Gastroesophageal sphincter (tissue), 4 donors: ENCODE results near the gene IGFBP6. TPM values are rescaled to one million over a fixed set of nuclear protein-coding genes. Genes with fewer than 3 reads are reported as not detected.

ENCODE experiments used
- ATAC-seq: fragments of 150-250 bp; one replicate; pipeline ENCODE4 v1.9.1; 2016; ENCODE audit warnings: mild to moderate bottlenecking, moderate library complexity
- H3K27ac ChIP-seq, 4 donors: fragments of 200-600 bp; sonication (generic) in 3 of 4; 1 replicate in 3 of 4; 2 replicates in 1 of 4; pipeline ENCODE4 v1.5.1; 2016 to 2019
- H3K27me3 ChIP-seq: fragments of 200-600 bp; sonication (generic); one replicate; pipeline ENCODE4 v1.5.1; 2019
- H3K36me3 ChIP-seq, 2 donors: fragments of 200-600 bp; sonication (generic); one replicate each; pipeline ENCODE4 v1.5.1; 2019; ENCODE audit warnings: control low read depth in 1 of 2
- H3K4me1 ChIP-seq, 3 donors: fragments of 200-600 bp; sonication (generic); 1 replicate in 2 of 3; 2 replicates in 1 of 3; pipeline ENCODE4 v1.5.1; 2016 to 2019; ENCODE audit warnings: control low read depth in 2 of 3
- H3K4me3 ChIP-seq, 2 donors: fragments of 200-600 bp; sonication (generic); one replicate each; pipeline ENCODE4 v1.5.1; 2019; ENCODE audit warnings: mild to moderate bottlenecking in 1 of 2, moderate library complexity in 1 of 2
- H3K9me3 ChIP-seq, 3 donors: fragments of 200-600 bp; sonication (generic); one replicate each; pipeline ENCODE4 v1.5.1; 2017 to 2019; ENCODE audit warnings: control low read depth in 2 of 3
- EP300 ChIP-seq: sonication (generic); formaldehyde crosslinking; IDR thresholded peaks from one replicate; pipeline ENCODE4 v1.6.1; 2017; ENCODE audit warnings: antibody characterized with exemption, mild to moderate bottlenecking
- POLR2A ChIP-seq, 2 donors: fragments of 450-650 bp; IDR thresholded peaks; one replicate each; pipeline ENCODE4 v1.6.1; 2017; ENCODE audit warnings: antibody characterized with exemption in 2 of 2, mild to moderate bottlenecking in 2 of 2, moderate library complexity in 1 of 2
- POLR2AphosphoS5 ChIP-seq: sonication (generic); formaldehyde crosslinking; IDR thresholded peaks from one replicate; pipeline ENCODE4 v1.6.1; 2017; ENCODE audit warnings: antibody characterized with exemption
- WGBS, 2 donors: methylation state at CpG; one replicate each; pipeline ENCODE4 v1.1.5; 2018; ENCODE audit warnings: low coverage in 1 of 2; 5-methylcytosine and 5-hydroxymethylcytosine counted together
- total RNA-seq, 4 donors: library from RNA; depleted of rRNA; stranded (reverse); fragments of >200 nt; gene quantifications; one replicate each; pipeline ENCODE4 v1.1.0, GENCODE V29; 2016
- TF ChIP-seq, protein P1 (sequence below), 4 experiments: fragments of 200-600 bp in 2 of 4; fragments of 450-650 bp in 2 of 4; sonication (generic) in 1 of 4; IDR thresholded peaks; one replicate each; pipeline ENCODE4 v1.5.1; 2017 to 2019; ENCODE audit warnings: antibody characterized with exemption in 4 of 4, mild to moderate bottlenecking in 2 of 4, moderate library complexity in 2 of 4

The IGFBP6 gene
- total RNA-seq, 4 donors from 2014 or later: 632 to 1,838 (median 914) TPM

DNA sequence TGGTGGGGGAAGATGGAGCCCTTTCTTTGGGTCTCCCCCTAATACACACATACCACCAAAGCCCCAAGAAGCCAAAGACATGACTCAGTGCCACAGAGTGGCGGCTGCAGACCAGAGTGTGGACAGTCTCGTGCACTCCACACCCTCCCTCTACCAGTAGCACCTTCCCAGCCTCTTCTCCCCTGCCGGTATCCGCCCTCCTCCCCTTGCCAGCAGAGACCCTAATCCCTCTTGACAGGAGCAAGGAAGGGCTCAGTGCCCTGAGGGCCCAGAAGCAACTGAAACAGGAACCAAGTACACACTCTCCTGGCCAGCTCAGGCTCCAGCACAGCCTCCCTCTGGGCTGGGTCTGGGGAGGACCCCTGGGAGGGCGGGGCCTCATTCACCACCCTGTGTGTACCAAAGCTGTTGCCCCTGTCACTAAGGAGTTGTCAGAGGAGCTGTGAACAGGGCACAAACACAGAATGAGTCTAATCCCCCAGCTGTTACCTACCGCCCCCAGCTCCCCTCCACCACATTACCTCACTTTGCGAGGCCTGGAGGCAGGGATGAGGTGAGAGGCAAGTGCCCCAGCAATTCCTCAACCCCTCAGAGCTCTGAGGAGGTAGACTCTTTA is 26.5 kb upstream of the IGFBP6 start:
- Histone ChIP-seq H3K27ac (peak overlapping the region; percentile 79 to 95 (median 86)), H3K27me3 (no peaks in the 10 kb centered on the region), H3K4me3 (no peak overlapping the region), H3K4me1 (peaks cover 20 to 100% (median 75%) of the 10 kb centered on the region in 3 donors), H3K9me3 (no peaks in the 10 kb centered on the region), H3K36me3 (peaks cover 0 to 71% of the 10 kb centered on the region in 2 donors)
- TF ChIP-seq, protein P1, sequence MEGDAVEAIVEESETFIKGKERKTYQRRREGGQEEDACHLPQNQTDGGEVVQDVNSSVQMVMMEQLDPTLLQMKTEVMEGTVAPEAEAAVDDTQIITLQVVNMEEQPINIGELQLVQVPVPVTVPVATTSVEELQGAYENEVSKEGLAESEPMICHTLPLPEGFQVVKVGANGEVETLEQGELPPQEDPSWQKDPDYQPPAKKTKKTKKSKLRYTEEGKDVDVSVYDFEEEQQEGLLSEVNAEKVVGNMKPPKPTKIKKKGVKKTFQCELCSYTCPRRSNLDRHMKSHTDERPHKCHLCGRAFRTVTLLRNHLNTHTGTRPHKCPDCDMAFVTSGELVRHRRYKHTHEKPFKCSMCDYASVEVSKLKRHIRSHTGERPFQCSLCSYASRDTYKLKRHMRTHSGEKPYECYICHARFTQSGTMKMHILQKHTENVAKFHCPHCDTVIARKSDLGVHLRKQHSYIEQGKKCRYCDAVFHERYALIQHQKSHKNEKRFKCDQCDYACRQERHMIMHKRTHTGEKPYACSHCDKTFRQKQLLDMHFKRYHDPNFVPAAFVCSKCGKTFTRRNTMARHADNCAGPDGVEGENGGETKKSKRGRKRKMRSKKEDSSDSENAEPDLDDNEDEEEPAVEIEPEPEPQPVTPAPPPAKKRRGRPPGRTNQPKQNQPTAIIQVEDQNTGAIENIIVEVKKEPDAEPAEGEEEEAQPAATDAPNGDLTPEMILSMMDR (IDR thresholded peaks at IDR 0.05): no peak
- TF ChIP-seq POLR2AphosphoS5: no peak
- TF ChIP-seq POLR2A (IDR thresholded peaks at IDR 0.05): no peak
- TF ChIP-seq EP300: no peak
- no peak for ATAC-seq
- WGBS, 2 donors: 44 to 73% methylated on average over 3 of the region's 7 CpGs

DNA sequence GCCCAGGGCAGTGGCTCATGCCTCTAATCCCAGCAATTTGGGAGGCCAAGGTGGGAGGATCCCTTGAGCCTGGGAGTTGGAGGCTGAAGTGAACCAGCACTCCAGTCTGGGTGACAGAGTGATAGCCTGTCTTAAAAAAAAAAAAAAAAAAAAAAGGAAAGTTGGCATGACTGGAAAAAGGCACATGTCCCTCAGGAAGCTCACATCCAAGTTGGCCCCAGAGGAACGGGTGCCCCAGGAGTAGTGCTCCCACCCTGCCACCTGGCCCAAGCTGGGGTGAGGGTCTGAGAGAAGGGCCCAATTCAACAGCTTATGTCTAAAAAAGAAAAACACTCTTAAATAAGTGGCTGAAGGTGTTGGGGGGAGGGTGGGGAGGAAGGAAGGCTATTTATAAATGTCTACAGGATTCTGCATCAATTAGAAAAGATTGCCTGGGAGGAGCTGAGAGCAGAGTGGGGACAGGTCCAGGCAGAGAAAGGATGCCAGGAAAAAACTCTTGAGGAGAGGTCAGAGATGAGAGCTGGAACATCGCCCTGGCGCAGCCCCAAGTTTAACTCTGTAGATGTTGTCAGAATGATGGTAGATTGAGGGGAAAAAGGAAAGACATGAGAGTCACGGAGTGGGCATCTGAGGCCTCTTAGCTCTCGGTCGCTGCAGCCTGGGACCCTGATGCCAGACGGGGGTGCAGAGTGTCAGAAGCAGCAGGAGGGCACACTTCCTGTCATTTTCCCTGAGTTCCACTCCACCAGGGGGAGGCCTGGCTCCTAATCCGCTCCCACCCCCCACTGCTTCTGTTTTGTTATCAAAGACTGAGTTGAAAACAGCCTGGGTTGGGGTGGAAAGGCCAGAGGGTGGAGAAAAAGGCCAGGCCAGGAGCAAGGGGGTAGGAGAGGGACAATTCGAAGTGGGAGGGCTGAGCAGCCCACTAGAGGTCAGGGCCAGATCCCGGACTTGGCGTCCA is 25.6 kb upstream of the IGFBP6 start:
- Histone ChIP-seq H3K4me3 (peak overlapping the region in 1 of 2 donors; percentile 18), H3K27me3 (no peaks in the 10 kb centered on the region), H3K9me3 (no peaks in the 10 kb centered on the region), H3K36me3 (peaks cover 0 to 72% of the 10 kb centered on the region in 2 donors), H3K4me1 (peaks cover 20 to 100% (median 66%) of the 10 kb centered on the region in 3 donors), H3K27ac (peak overlapping the region; percentile 79 to 95 (median 86))
- peak; percentile 49 for ATAC-seq
- 11 to 19% methylated on average over 6 to 9 of the region's 11 CpGs for WGBS, 2 donors
- peak; percentile 76 for TF ChIP-seq POLR2AphosphoS5
- TF ChIP-seq, protein P1 (IDR thresholded peaks at IDR 0.05): peak in 3 of 4 experiments; percentile 24 to 37 (median 26)
- TF ChIP-seq POLR2A (IDR thresholded peaks at IDR 0.05): no peak
- TF ChIP-seq EP300: no peak

DNA sequence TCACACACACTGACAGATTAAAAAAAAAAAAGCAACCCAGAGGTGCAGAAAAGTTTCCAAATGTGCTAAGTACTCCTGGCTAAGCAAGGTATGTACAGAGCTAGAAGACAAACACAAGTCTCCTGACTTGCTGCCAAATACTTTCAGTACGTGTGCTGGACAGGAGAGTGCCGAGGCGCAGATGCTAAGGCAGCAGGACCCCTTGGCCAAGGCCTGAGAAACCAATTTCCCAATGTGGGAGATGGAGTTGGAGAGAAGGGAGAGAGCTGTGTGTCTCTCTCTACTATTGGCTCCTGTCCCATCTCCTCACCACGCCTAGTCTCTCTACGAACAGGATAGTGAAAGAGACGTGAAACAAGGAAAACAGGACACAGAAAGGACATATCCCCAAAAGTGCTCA is 23.6 kb upstream of the IGFBP6 start:
- H3K4me3 ChIP-seq: no peak overlapping the region
- no peaks in the 10 kb centered on the region for H3K9me3 ChIP-seq
- peaks cover 20 to 100% (median 72%) of the 10 kb centered on the region in 3 donors for H3K4me1 ChIP-seq
- WGBS, 2 donors: 21 to 25% methylated on average over 6 of the region's 6 CpGs
- peaks cover 0 to 63% of the 10 kb centered on the region in 2 donors for H3K36me3 ChIP-seq
- no peaks in the 10 kb centered on the region for H3K27me3 ChIP-seq
- peak; percentile 39 for TF ChIP-seq POLR2AphosphoS5
- TF ChIP-seq, protein P1 (IDR thresholded peaks at IDR 0.05): no peak
- peak overlapping the region; percentile 64 to 95 (median 84) for H3K27ac ChIP-seq
- peak; percentile 73 for ATAC-seq

DNA sequence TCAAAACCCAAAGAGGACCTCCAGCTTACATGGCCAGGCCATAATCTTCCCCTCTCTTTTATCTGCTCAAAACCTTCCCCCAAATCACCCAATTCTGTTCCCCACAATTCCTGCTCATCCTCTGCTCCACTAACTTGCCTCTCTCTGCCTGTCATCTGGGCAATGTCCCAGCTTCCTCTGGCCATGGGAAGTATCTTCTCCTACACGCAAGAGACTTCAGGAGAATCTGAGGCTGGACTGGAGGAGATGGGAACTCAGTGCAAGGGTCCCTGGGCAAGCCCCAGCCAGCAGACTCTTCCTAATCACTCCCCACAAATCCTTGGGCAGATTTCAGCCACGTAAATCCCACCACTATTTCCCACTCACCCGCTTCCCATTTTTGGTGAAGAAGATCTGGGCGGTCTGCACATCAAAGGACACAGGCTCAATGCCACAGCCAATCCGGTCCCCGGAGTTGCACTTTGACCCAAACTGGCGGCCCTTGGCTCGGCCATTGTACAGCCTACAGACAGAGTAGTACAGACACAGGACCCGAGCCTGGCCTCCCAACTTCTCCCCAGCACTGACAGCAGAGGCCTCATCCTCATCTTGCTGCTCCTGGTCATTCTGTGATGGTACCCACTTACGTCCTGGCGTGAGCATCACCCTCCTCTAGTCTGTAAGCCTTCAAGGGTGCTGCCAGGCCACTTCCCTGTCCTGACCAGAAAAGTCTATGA is 23.0 kb upstream of the IGFBP6 start:
- H3K27ac ChIP-seq: peak overlapping the region; percentile 64 to 95 (median 84)
- no peak for ATAC-seq
- no peaks in the 10 kb centered on the region for H3K27me3 ChIP-seq
- H3K9me3 ChIP-seq: no peaks in the 10 kb centered on the region
- no peak overlapping the region for H3K4me3 ChIP-seq
- TF ChIP-seq, protein P1 (IDR thresholded peaks at IDR 0.05): no peak
- TF ChIP-seq EP300 (no peak), POLR2AphosphoS5 (no peak), POLR2A (IDR thresholded peaks at IDR 0.05) (no peak)
- peaks cover 20 to 95% (median 67%) of the 10 kb centered on the region in 3 donors for H3K4me1 ChIP-seq
- 67 to 91% methylated on average over 1 to 3 of the region's 11 CpGs for WGBS, 2 donors
- H3K36me3 ChIP-seq: peaks cover 0 to 58% of the 10 kb centered on the region in 2 donors
